A549 (cell line): ENCODE measurements around the gene MMP2. TPM values are rescaled to one million over a fixed set of nuclear protein-coding genes. Genes with fewer than 3 reads are reported as not detected.

Source experiments
- ATAC-seq, 2 experiments: fragments of 200-7000 bp in 1 of 2; fragments of >200 bp in 1 of 2; cut with Nextera tagmentation in 1 of 2; cut with Tn5 transposase in 1 of 2; 3 replicates each; pipeline versions ENCODE4 v1.8.0 to v1.9.1; 2018 to 2020; ENCODE audit warnings: mild to moderate bottlenecking in 1 of 2, moderate library complexity in 1 of 2
- CTCF ChIA-PET: fragments of 300-600 bp; sonication (Branson Sonifier 250); formaldehyde crosslinking; extraction: SDS; loops from one replicate; lab custom pipeline; 2021; ENCODE audit warnings: antibody characterized with exemption, inconsistent platforms; lab: Yijun Ruan, JAX
- POLR2A ChIA-PET: fragments of 350-600 bp; formaldehyde crosslinking; extraction: SDS; loops from one replicate; lab custom pipeline; 2021; ENCODE audit warnings: antibody characterized with exemption, inconsistent platforms; lab: Yijun Ruan, JAX
- DNase-seq, 2 experiments: peaks; one replicate each; pipeline versions ENCODE4 v3.0.0 to v3.0.0-alpha.2; 2011 to 2016; ENCODE audit warnings: low read depth in 1 of 2, low spot score in 1 of 2
- FAIRE-seq: peaks from 2 replicates; lab custom pipeline; 2011; peaks lifted over from hg19 to GRCh38; lab: Jason Lieb, UNC
- H3K27ac ChIP-seq, 2 experiments: fragments of >200 bp; sonication (Bioruptor Twin); formaldehyde crosslinking; 3 replicates each; pipeline ENCODE4 v1.5.1; 2016 to 2017
- H3K4me1 ChIP-seq: fragments of >200 bp; sonication (Bioruptor Twin); formaldehyde crosslinking; 3 replicates; pipeline ENCODE4 v1.6.1; 2016
- H3K4me2 ChIP-seq: fragments of >200 bp; sonication (Bioruptor Twin); formaldehyde crosslinking; 3 replicates; pipeline ENCODE4 v1.6.1; 2016
- H3K4me3 ChIP-seq: fragments of >200 bp; sonication (Bioruptor Twin); formaldehyde crosslinking; 3 replicates; pipeline ENCODE4 v1.5.1; 2016
- H3K9me3 ChIP-seq: fragments of >200 bp; sonication (Bioruptor Twin); formaldehyde crosslinking; 3 replicates; pipeline ENCODE4 v1.6.1; 2016
- CEBPB ChIP-seq, 2 experiments: fragments of >200 bp in 1 of 2; sonication (Bioruptor Twin) in 1 of 2; formaldehyde crosslinking in 1 of 2; IDR thresholded peaks; 2 replicates each; pipeline ENCODE4 v1.6.1; 2012 to 2016
- CTCF ChIP-seq: fragments of >200 bp; sonication (Bioruptor Twin); formaldehyde crosslinking; IDR thresholded peaks from 3 replicates; pipeline ENCODE4 v1.5.1; 2016
- EHMT2 ChIP-seq: fragments of 200-600 bp; sonication (generic); IDR thresholded peaks from 2 replicates; pipeline ENCODE4 v1.6.1; 2016; ENCODE audit warnings: antibody characterized with exemption, low read depth, mild to moderate bottlenecking, moderate library complexity
- HDAC2 ChIP-seq: fragments of 200-600 bp; sonication (generic); IDR thresholded peaks from 2 replicates; pipeline ENCODE4 v1.6.1; 2016
- HOXB5 ChIP-seq: fragments of 250-450 bp; sonication (Bioruptor Pico); IDR thresholded peaks from 2 replicates; pipeline ENCODE4 v1.5.0; 2020; ENCODE audit warnings: mild to moderate bottlenecking, moderate library complexity
- JUNB ChIP-seq: fragments of >200 bp; sonication (Bioruptor Twin); formaldehyde crosslinking; IDR thresholded peaks from 2 replicates; pipeline ENCODE4 v1.6.1; 2016
- MAX ChIP-seq: IDR thresholded peaks from 2 replicates; pipeline ENCODE4 v1.6.1; 2012
- MAZ ChIP-seq: fragments of 150-350 bp; IDR thresholded peaks from 2 replicates; pipeline ENCODE4 v1.6.1; 2014; ENCODE audit warnings: antibody characterized with exemption, low read depth, low read length, borderline replicate concordance
- PBX3 ChIP-seq: IDR thresholded peaks from 2 replicates; pipeline ENCODE4 v1.6.1; 2012
- RAD21 ChIP-seq, 2 experiments: fragments of >200 bp in 1 of 2; sonication (Bioruptor Twin) in 1 of 2; formaldehyde crosslinking in 1 of 2; IDR thresholded peaks in 1 of 2; conservative IDR thresholded peaks in 1 of 2; 2 replicates in 1 of 2; 3 replicates in 1 of 2; pipeline ENCODE4 v1.6.1; 2012 to 2018; ENCODE audit warnings: inconsistent platforms in 1 of 2
- RCOR1 ChIP-seq: fragments of 150-350 bp; IDR thresholded peaks from 2 replicates; pipeline ENCODE4 v1.6.1; 2014; ENCODE audit warnings: antibody characterized with exemption, low read length, low read depth
- REST ChIP-seq: fragments of 200-600 bp; sonication (generic); IDR thresholded peaks from 2 replicates; pipeline ENCODE4 v1.6.1; 2016; ENCODE audit warnings: antibody characterized with exemption, mild to moderate bottlenecking, moderate library complexity
- RFX5 ChIP-seq: fragments of 450-650 bp; IDR thresholded peaks from 2 replicates; pipeline ENCODE4 v1.7.1; 2014; ENCODE audit warnings: antibody characterized with exemption, mild to moderate bottlenecking, moderate library complexity
- SMC3 ChIP-seq: fragments of >200 bp; sonication (Bioruptor Twin); formaldehyde crosslinking; IDR thresholded peaks from 3 replicates; pipeline ENCODE4 v1.6.1; 2018; ENCODE audit warnings: inconsistent platforms
- SREBF2 ChIP-seq: fragments of 450-650 bp; IDR thresholded peaks from 2 replicates; pipeline ENCODE4 v1.6.1; 2014; ENCODE audit warnings: mild to moderate bottlenecking, moderate library complexity
- TFCP2L1 ChIP-seq: fragments of 250-450 bp; sonication (Bioruptor Pico); IDR thresholded peaks from 2 replicates; pipeline ENCODE4 v1.5.0; 2021; ENCODE audit warnings: mild to moderate bottlenecking
- USF2 ChIP-seq: fragments of 450-650 bp; IDR thresholded peaks from 2 replicates; pipeline ENCODE4 v1.6.1; 2014; ENCODE audit warnings: antibody characterized with exemption
- WGBS: methylation state at CpG from one replicate; pipeline ENCODE4 v1.1.6; 2017; ENCODE audit errors: missing lambda C conversion rate; 5-methylcytosine and 5-hydroxymethylcytosine counted together
- polyA plus RNA-seq, 4 experiments: library from polyadenylated mRNA; depleted of rRNA in 3 of 4; stranded (reverse); fragments of >200 nt; fragmentation: RNase III in 1 of 4; extraction: RNeasy Plus Mini Kit Qiagen cat#74134 plus additional on column Dnase treatment in 1 of 4; gene quantifications; 2 replicates in 3 of 4; 3 replicates in 1 of 4; pipeline ENCODE4 v1.2.3, GENCODE V29; 2011 to 2017

The MMP2 gene
- polyA plus RNA-seq, 2 of the 4 experiments (the other 2 are of a cell fraction) = 11.5 to 11.8 TPM

GRCh38 chr16:55491691-55492090 lies 12.7 kb downstream of the MMP2 start (continued):
- TF ChIP-seq HDAC2 (no peak), CTCF (no peak), USF2 (no peak), HOXB5 (CRISPR knock-in tag) (no peak), RCOR1 (no peak)

GRCh38 chr16:55492756-55493380 lies 13.9 kb downstream of the MMP2 start:
- 56% methylated on average over 10 of the region's 10 CpGs for WGBS
- ChIA-PET CTCF (interaction anchor here (1.0 to 3.9 kb wide), 3 partner anchors 9 to 49 kb away, joined by 3 to 25 read pairs (median 5); no protein-coding TSS in a partner anchor), POLR2A (no interaction called here)

GRCh38 chr16:55494994-55495421 lies 16.0 kb downstream of the MMP2 start:
- TF ChIP-seq EHMT2 (no peak), RAD21 (conservative IDR thresholded peaks at IDR 0.05 in 1 of 2, IDR thresholded peaks at IDR 0.05 in 1 of 2) (peak; percentile 50 to 59; a peak in 4 of 5 replicates), SMC3 (peak; percentile 33; the same call in 1 of the 3 replicates), CEBPB (IDR thresholded peaks at IDR 0.05) (no peak), MAX (no peak), PBX3 (no peak), TFCP2L1 (CRISPR knock-in tag) (no peak), MAZ (no peak), SREBF2 (no peak)
- Histone ChIP-seq H3K4me2 (no peak overlapping the region), H3K4me3 (no peak overlapping the region), H3K9me3 (no peaks in the 10 kb centered on the region), H3K27ac (no peak overlapping the region), H3K4me1 (0 out of 3 replicates have a peak, but pooled peaks cover 5% of the 10 kb centered on the region)
- peak; percentile 67 to 91; a peak in 4 of 6 replicates for ATAC-seq
- no peak for FAIRE-seq
- ChIA-PET POLR2A (no interaction called here), CTCF (interaction anchor here (0.6 to 3.9 kb wide), 8 partner anchors 11 to 209 kb away, joined by 3 to 25 read pairs (median 3); no protein-coding TSS in a partner anchor)
- DNase-seq = peak in 1 of 2 experiments; percentile 62
- 29% methylated on average over 3 of the region's 3 CpGs for WGBS

More at GRCh38 chr16:55492756-55493380, 13.9 kb downstream of the MMP2 start:
- H3K4me3 ChIP-seq = no peak overlapping the region
- no peak for DNase-seq
- no peak for TF ChIP-seq RAD21 (conservative IDR thresholded peaks at IDR 0.05 in 1 of 2, IDR thresholded peaks at IDR 0.05 in 1 of 2)
- no peak for TF ChIP-seq JUNB
- FAIRE-seq = no peak
- no peak overlapping the region for H3K4me2 ChIP-seq
- H3K9me3 ChIP-seq = no peaks in the 10 kb centered on the region
- H3K27ac ChIP-seq = no peak overlapping the region
- no peak for ATAC-seq
- 0 out of 3 replicates have a peak, but pooled peaks cover 5% of the 10 kb centered on the region for H3K4me1 ChIP-seq

GRCh38 chr16:55495616-55496289 lies 16.8 kb downstream of the MMP2 start:
- DNase-seq (no peak), ATAC-seq (no peak)
- WGBS = 74% methylated on average over 7 of the region's 7 CpGs
- no peak overlapping the region for H3K4me3 ChIP-seq
- no peak for TF ChIP-seq REST
- TF ChIP-seq RFX5 = peak; percentile 82
- TF ChIP-seq, all 56 proteins: peak for 1
- FAIRE-seq = no peak
- Histone ChIP-seq H3K9me3 (no peaks in the 10 kb centered on the region), H3K4me1 (0 out of 3 replicates have a peak, but pooled peaks cover 5% of the 10 kb centered on the region), H3K4me2 (no peak overlapping the region), H3K27ac (no peak overlapping the region)
- ChIA-PET CTCF (interaction anchor here (0.6 to 3.9 kb wide), 9 partner anchors 10 to 208 kb away, joined by 3 to 25 read pairs (median 3); no protein-coding TSS in a partner anchor), POLR2A (no interaction called here)
